ENCODE data around the gene TM4SF18. TPM values are rescaled to one million over a fixed set of nuclear protein-coding genes. Genes with fewer than 3 reads are reported as not detected.

TM4SF18 gene
- total RNA-seq, 1 experiment from 2014 or later: not detected

GRCh38 chr3:149364624-149365023, 31.2 kb upstream of the TM4SF18 start:
- H3K4me3 ChIP-seq: no peak overlapping the region
- intact Hi-C loops (cut with micrococcal nuclease; ENCODE audit: unreplicated experiment): no loop called here
- H3K36me3 ChIP-seq (ENCODE audit: low read depth): peaks cover 9% of the 10 kb centered on the region
- TF ChIP-seq CTCF (conservative IDR thresholded peaks at IDR 0.05) (no peak), EZH2 (IDR thresholded peaks at IDR 0.05; ENCODE audit: low read depth) (no peak)
- H3K4me2 ChIP-seq: no peak overlapping the region
- no TSS peak for BruUV-seq (replicated peaks)
- H3K79me2 ChIP-seq (ENCODE audit: low read depth): no peaks in the 10 kb centered on the region
- POLR2A ChIA-PET (ENCODE audit: unreplicated experiment): interaction anchor here (0.6 kb wide), 1 partner anchor 8 kb away, joined by 3 read pairs; no protein-coding TSS in a partner anchor
- no peak for DNase-seq
- H3K9me2 ChIP-seq (ENCODE audit: insufficient read depth): no peaks in the 10 kb centered on the region
- H3K27ac ChIP-seq: no peak overlapping the region
- peaks cover 37% of the 10 kb centered on the region for H3K4me1 ChIP-seq (replicated peaks; ENCODE audit: insufficient read depth)
- no peak overlapping the region for H2AFZ ChIP-seq
- H4K20me1 ChIP-seq (ENCODE audit: insufficient read depth): no peaks in the 10 kb centered on the region
- peaks cover 37% of the 10 kb centered on the region for H3F3A ChIP-seq (ENCODE audit: insufficient read depth, low read depth)
- no peaks in the 10 kb centered on the region; the same call in 1 of the 2 replicates for H3K9me3 ChIP-seq (ENCODE audit: insufficient read depth, low read depth)
- no peaks in the 10 kb centered on the region for H3K27me3 ChIP-seq (ENCODE audit: insufficient read depth, low read depth)
- CTCF ChIA-PET: no interaction called here

- Histone ChIP-seq H2AFZ (no peak overlapping the region), H3F3A (ENCODE audit: insufficient read depth, low read depth) (peaks cover 22% of the 10 kb centered on the region), H3K9me2 (ENCODE audit: insufficient read depth) (no peaks in the 10 kb centered on the region), H3K79me2 (ENCODE audit: low read depth) (no peaks in the 10 kb centered on the region), H3K4me3 (no peak overlapping the region), H3K27ac (no peak overlapping the region), H3K9me3 (ENCODE audit: insufficient read depth, low read depth) (no peaks in the 10 kb centered on the region; the same call in 1 of the 2 replicates), H4K20me1 (ENCODE audit: insufficient read depth) (no peaks in the 10 kb centered on the region), H3K27me3 (ENCODE audit: insufficient read depth, low read depth) (no peaks in the 10 kb centered on the region), H3K4me1 (replicated peaks; ENCODE audit: insufficient read depth) (peaks cover 24% of the 10 kb centered on the region), H3K36me3 (ENCODE audit: low read depth) (no peaks in the 10 kb centered on the region), H3K4me2 (no peak overlapping the region)
- ChIA-PET CTCF (interaction anchor here (0.7 kb wide), 1 partner anchor 233 kb away, joined by 3 read pairs; no protein-coding TSS in a partner anchor), POLR2A (ENCODE audit: unreplicated experiment) (no interaction called here)
- no peak for DNase-seq
- no peak for TF ChIP-seq EZH2 (IDR thresholded peaks at IDR 0.05; ENCODE audit: low read depth)
- TF ChIP-seq CTCF (conservative IDR thresholded peaks at IDR 0.05): no peak
- BruUV-seq (replicated peaks): no TSS peak
- intact Hi-C loops (cut with micrococcal nuclease; ENCODE audit: unreplicated experiment): no loop called here
Observed at GRCh38 chr3:149363053-149363452, 29.6 kb upstream of the TM4SF18 start.

- intact Hi-C loops (cut with micrococcal nuclease; ENCODE audit: unreplicated experiment): no loop called here
- H3K36me3 ChIP-seq (ENCODE audit: low read depth): no peaks in the 10 kb centered on the region
- H3K9me3 ChIP-seq (ENCODE audit: insufficient read depth, low read depth): peaks cover 5% of the 10 kb centered on the region; the same call in 1 of the 2 replicates
- H3K79me2 ChIP-seq (ENCODE audit: low read depth): no peaks in the 10 kb centered on the region
- H3F3A ChIP-seq (ENCODE audit: insufficient read depth, low read depth): peaks cover 16% of the 10 kb centered on the region
- H3K9me2 ChIP-seq (ENCODE audit: insufficient read depth): no peaks in the 10 kb centered on the region
- ChIA-PET POLR2A (ENCODE audit: unreplicated experiment) (no interaction called here), CTCF (interaction anchor here (0.5 to 0.7 kb wide), 3 partner anchors 232 to 419 kb away, joined by 3 to 17 read pairs (median 3); no protein-coding TSS in a partner anchor)
- peaks cover 18% of the 10 kb centered on the region for H3K4me1 ChIP-seq (replicated peaks; ENCODE audit: insufficient read depth)
- no peak overlapping the region for H3K4me3 ChIP-seq
- H4K20me1 ChIP-seq (ENCODE audit: insufficient read depth): no peaks in the 10 kb centered on the region
- no peak for DNase-seq
- no peaks in the 10 kb centered on the region for H3K27me3 ChIP-seq (ENCODE audit: insufficient read depth, low read depth)
- no peak overlapping the region for H3K4me2 ChIP-seq
- BruUV-seq (replicated peaks): no TSS peak
- no peak for TF ChIP-seq CTCF (conservative IDR thresholded peaks at IDR 0.05)
- no peak for TF ChIP-seq EZH2 (IDR thresholded peaks at IDR 0.05; ENCODE audit: low read depth)
- no peak overlapping the region for H2AFZ ChIP-seq
- no peak overlapping the region for H3K27ac ChIP-seq
Observed at GRCh38 chr3:149362366-149362765, 28.9 kb upstream of the TM4SF18 start.

Data from PC-9 (cell line).